Measurements from ENCODE around the gene DAZAP1. TPM values are rescaled to one million over a fixed set of nuclear protein-coding genes. Genes with fewer than 3 reads are reported as not detected.

DAZAP1 gene
- total RNA-seq, 1 experiment from 2014 or later, result 360 TPM

GRCh38 chr19:1437609-1438008 lies 30.2 kb downstream of the DAZAP1 start:
- POLR2A ChIA-PET, result no interaction called here
- no peak for ATAC-seq

GRCh38 chr19:1438035-1438932 lies 30.9 kb downstream of the DAZAP1 start, which contains the start of gene RPS15:
Gene RPS15, plus strand, starts transcription at chr19:1438396. Its CDS starts 30 bp downstream, at chr19:1438426.
- DNase-seq (ENCODE audit: low spot score) (peak; percentile 95), ATAC-seq (peak; percentile 83)
- CTCF ChIA-PET, result interaction anchor here (1.9 kb wide), 1 partner anchor 28 kb away, joined by 6 read pairs; no protein-coding TSS in a partner anchor
- no peaks in the 10 kb centered on the region for H3K9me3 Mint-ChIP-seq
- peaks cover 44% of the 10 kb centered on the region for H3K36me3 Mint-ChIP-seq
- peak within 1 kb of the TSS; percentile 97 for H3K4me3 Mint-ChIP-seq
- H3K27me3 Mint-ChIP-seq (ENCODE audit: low read depth), result no peaks in the 10 kb centered on the region
- H3K27ac Mint-ChIP-seq, result peak within 1 kb of the TSS; percentile 99
- POLR2A ChIA-PET, result no interaction called here
- H3K4me1 Mint-ChIP-seq, result peaks cover 21% of the 10 kb centered on the region
- peak; percentile 92 for TF ChIP-seq CBFB (CRISPR knock-in tag; IDR thresholded peaks at IDR 0.05; ENCODE audit: low read depth)
- peak; percentile 86; the same call in 1 of the 2 replicates for TF ChIP-seq SMAD3 (CRISPR knock-in tag; IDR thresholded peaks at IDR 0.05; ENCODE audit: borderline replicate concordance)
- TF ChIP-seq, protein P1, sequence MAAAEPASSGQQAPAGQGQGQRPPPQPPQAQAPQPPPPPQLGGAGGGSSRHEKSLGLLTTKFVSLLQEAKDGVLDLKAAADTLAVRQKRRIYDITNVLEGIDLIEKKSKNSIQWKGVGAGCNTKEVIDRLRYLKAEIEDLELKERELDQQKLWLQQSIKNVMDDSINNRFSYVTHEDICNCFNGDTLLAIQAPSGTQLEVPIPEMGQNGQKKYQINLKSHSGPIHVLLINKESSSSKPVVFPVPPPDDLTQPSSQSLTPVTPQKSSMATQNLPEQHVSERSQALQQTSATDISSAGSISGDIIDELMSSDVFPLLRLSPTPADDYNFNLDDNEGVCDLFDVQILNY (CRISPR knock-in tag; IDR thresholded peaks at IDR 0.05), result peak; percentile 72
- no peak for TF ChIP-seq NR1H2 (CRISPR knock-in tag; IDR thresholded peaks at IDR 0.05)
- TF ChIP-seq GTF2I (CRISPR knock-in tag; conservative IDR thresholded peaks at IDR 0.05), result no peak
- peak; percentile 69; the same call in 1 of the 2 replicates for TF ChIP-seq KAT7 (CRISPR knock-in tag; IDR thresholded peaks at IDR 0.05; ENCODE audit: borderline replicate concordance)
- TF ChIP-seq CREM (CRISPR knock-in tag; IDR thresholded peaks at IDR 0.05), result peak; percentile 83
- TF ChIP-seq GABPB1 (CRISPR knock-in tag; IDR thresholded peaks at IDR 0.05), result peak; percentile 90
- TF ChIP-seq, protein P2, sequence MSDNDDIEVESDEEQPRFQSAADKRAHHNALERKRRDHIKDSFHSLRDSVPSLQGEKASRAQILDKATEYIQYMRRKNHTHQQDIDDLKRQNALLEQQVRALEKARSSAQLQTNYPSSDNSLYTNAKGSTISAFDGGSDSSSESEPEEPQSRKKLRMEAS (CRISPR knock-in tag; IDR thresholded peaks at IDR 0.05), result peak; percentile 94
- TF ChIP-seq FOXP1 (CRISPR knock-in tag; IDR thresholded peaks at IDR 0.05; ENCODE audit: borderline replicate concordance), result peak; percentile 88; the same call in 1 of the 2 replicates
- peak; percentile 94 for TF ChIP-seq TP53 (CRISPR knock-in tag; IDR thresholded peaks at IDR 0.05)
- TF ChIP-seq ZNF219 (CRISPR knock-in tag; IDR thresholded peaks at IDR 0.05; ENCODE audit: borderline replicate concordance), result no peak
- TF ChIP-seq USF2 (CRISPR knock-in tag; IDR thresholded peaks at IDR 0.05), result peak; percentile 69
- peak; percentile 80; the same call in 1 of the 2 replicates for TF ChIP-seq EMX1 (CRISPR knock-in tag; IDR thresholded peaks at IDR 0.05)
- TF ChIP-seq SP1 (CRISPR knock-in tag; conservative IDR thresholded peaks at IDR 0.05), result peak; percentile 97
- TF ChIP-seq ZNF121 (CRISPR knock-in tag; IDR thresholded peaks at IDR 0.05), result no peak
- peak; percentile 78 for TF ChIP-seq USF1 (CRISPR knock-in tag; IDR thresholded peaks at IDR 0.05)
- peak; percentile 67; the same call in 1 of the 2 replicates for TF ChIP-seq ARID4B (CRISPR knock-in tag; IDR thresholded peaks at IDR 0.05; ENCODE audit: borderline replicate concordance)
- 0 out of 2 replicates have a peak, but pooled peaks have one; percentile 68 for TF ChIP-seq TEAD4 (CRISPR knock-in tag; IDR thresholded peaks at IDR 0.05)
- no peak for TF ChIP-seq TCF7 (CRISPR knock-in tag; IDR thresholded peaks at IDR 0.05; ENCODE audit: low read depth)
- TF ChIP-seq RELA (CRISPR knock-in tag; IDR thresholded peaks at IDR 0.05; ENCODE audit: borderline replicate concordance), result peak; percentile 20; the same call in 1 of the 2 replicates
- TF ChIP-seq ESRRA (CRISPR knock-in tag; IDR thresholded peaks at IDR 0.05; ENCODE audit: borderline replicate concordance), result peak; percentile 80
- no peak for TF ChIP-seq IRF2 (CRISPR knock-in tag; IDR thresholded peaks at IDR 0.05; ENCODE audit: borderline replicate concordance, low read depth)
- no peak for TF ChIP-seq ZNF232 (CRISPR knock-in tag; IDR thresholded peaks at IDR 0.05)

More at GRCh38 chr19:1437609-1438008, 30.2 kb downstream of the DAZAP1 start:
- Mint-ChIP-seq H3K4me3 (peak overlapping the region; percentile 97), H3K4me1 (peaks cover 19% of the 10 kb centered on the region), H3K27me3 (ENCODE audit: low read depth) (no peaks in the 10 kb centered on the region), H3K36me3 (peaks cover 48% of the 10 kb centered on the region), H3K9me3 (no peaks in the 10 kb centered on the region), H3K27ac (peak overlapping the region; percentile 99)
- DNase-seq (ENCODE audit: low spot score), result no peak
- CTCF ChIA-PET, result interaction anchor here (1.1 to 1.9 kb wide), 2 partner anchors 29 to 171 kb away, joined by 4 to 6 read pairs; no protein-coding TSS in a partner anchor
- TF ChIP-seq NR2C2 (CRISPR knock-in tag; IDR thresholded peaks at IDR 0.05) (no peak), ZNF219 (CRISPR knock-in tag; IDR thresholded peaks at IDR 0.05; ENCODE audit: borderline replicate concordance) (no peak), ZNF396 (CRISPR knock-in tag; IDR thresholded peaks at IDR 0.05; ENCODE audit: borderline replicate concordance) (no peak), ZNF121 (CRISPR knock-in tag; IDR thresholded peaks at IDR 0.05) (peak; percentile 73; the same call in 1 of the 2 replicates)
- TF ChIP-seq, protein P1 (CRISPR knock-in tag; IDR thresholded peaks at IDR 0.05), result no peak
